Activated naive CD8-positive, alpha-beta T cell treated with anti-CD3 and anti-CD28 coated beads, Interleukin-2, amount 10 ng/mL, durations not matched to agents 7 days and 5 days (primary cell): ENCODE results near the gene S100A16. TPM values are rescaled to one million over a fixed set of nuclear protein-coding genes. Genes with fewer than 3 reads are reported as not detected.
A peak's percentile ranks its signal among the peaks of the same experiment; 100 is the strongest.
"Not testable (repeated sequence)": the region's sequence is repeated elsewhere in the genome, so short reads cannot be mapped to it uniquely, and the experiment has no call there.

Experiments
- ATAC-seq: fragments of 150-1000 bp; cut with Tn5 transposase; one replicate; pipeline ENCODE4 v1.10.0; 2021; ENCODE audit warnings: low read depth, moderate library complexity
- POLR2A ChIA-PET: fragments of 350-600 bp; sonication (Branson Sonifier 250); formaldehyde crosslinking; loops from one replicate; lab custom pipeline; 2021; ENCODE audit warnings: antibody characterized with exemption; lab: Charles Lee
- DNase-seq: peaks from one replicate; pipeline ENCODE4 v3.0.0; 2021
- H3K27ac Mint-ChIP-seq: one replicate; pipeline ENCODE4 v1.8.0; 2022; ENCODE audit warnings: mild to moderate bottlenecking, mixed read lengths
- H3K27me3 Mint-ChIP-seq: one replicate; pipeline ENCODE4 v1.8.0; 2022; ENCODE audit warnings: mild to moderate bottlenecking, moderate library complexity, mixed read lengths
- H3K36me3 Mint-ChIP-seq: one replicate; pipeline ENCODE4 v1.8.0; 2021; ENCODE audit warnings: mild to moderate bottlenecking, mixed read lengths
- H3K4me1 Mint-ChIP-seq: one replicate; pipeline ENCODE4 v1.8.0; 2021; ENCODE audit warnings: mixed read lengths
- H3K4me3 Mint-ChIP-seq: one replicate; pipeline ENCODE4 v1.8.0; 2022; ENCODE audit warnings: mild to moderate bottlenecking, moderate library complexity, mixed read lengths
- H3K9me3 Mint-ChIP-seq: one replicate; pipeline ENCODE4 v1.8.0; 2021; ENCODE audit warnings: mixed read lengths
- total RNA-seq, 2 experiments: library from RNA; stranded (reverse); gene quantifications; one replicate each; pipeline ENCODE4 v1.2.3, GENCODE V29; 2021

Gene S100A16
- total RNA-seq, 2 experiments from 2014 or later: not detected

DNA sequence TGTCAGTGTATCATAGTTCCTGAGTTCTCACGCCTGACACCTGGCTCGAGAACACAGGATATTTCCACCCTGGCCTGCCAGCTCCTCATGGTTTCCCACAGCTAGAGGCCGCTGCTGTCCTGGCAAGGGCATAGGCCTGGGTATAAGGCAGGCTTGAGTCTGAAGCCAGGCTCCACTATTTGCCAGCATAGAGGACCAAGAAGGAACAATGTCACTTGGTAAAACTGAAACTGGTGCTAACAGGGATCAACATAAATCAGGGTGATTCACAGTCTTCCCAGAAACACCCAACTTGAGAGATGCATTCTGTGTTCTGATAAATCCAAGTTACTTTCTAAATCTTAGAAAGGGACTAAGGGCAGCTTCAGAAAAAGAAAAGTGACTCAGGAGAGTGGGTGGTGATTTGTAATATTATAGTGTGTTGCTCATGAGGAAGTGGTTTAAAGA is 40.3 kb downstream of the S100A16 start:
- Mint-ChIP-seq H3K27ac (no peak overlapping the region), H3K36me3 (no peaks in the 10 kb centered on the region), H3K4me1 (peaks cover 27% of the 10 kb centered on the region), H3K27me3 (peaks cover 19% of the 10 kb centered on the region), H3K9me3 (no peaks in the 10 kb centered on the region), H3K4me3 (no peak overlapping the region)
- POLR2A ChIA-PET: interaction anchor here (0.6 to 2.0 kb wide), 11 partner anchors 26 to 418 kb away, joined by 3 to 8 read pairs (median 4); partner anchors contain the start of genes RAB13, RPS27, S100A16 and S100A6
- DNase-seq: peak; percentile 63
- peak; percentile 76 for ATAC-seq

DNA sequence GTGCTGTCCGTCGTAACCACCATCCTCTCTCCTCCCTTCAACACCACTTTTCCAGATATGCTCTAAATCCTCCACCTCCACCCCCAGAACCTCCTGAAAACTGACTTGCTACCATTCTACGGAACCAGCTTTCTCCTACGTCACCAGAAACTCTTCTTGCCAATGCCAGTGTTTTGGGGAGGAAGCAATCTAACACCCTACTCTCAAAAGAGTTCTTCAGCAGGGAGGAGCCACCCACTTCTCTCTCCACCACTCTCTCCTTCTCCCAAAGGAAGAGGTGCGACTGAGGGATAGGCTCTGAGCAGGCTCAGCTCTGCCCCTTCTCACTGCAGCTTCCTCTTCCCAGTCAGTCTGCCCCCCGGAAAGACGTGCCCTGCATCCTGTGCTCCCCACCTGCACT is 41.2 kb downstream of the S100A16 start:
- peak overlapping the region; percentile 48 for H3K27ac Mint-ChIP-seq
- peaks cover 11% of the 10 kb centered on the region for H3K27me3 Mint-ChIP-seq

DNA sequence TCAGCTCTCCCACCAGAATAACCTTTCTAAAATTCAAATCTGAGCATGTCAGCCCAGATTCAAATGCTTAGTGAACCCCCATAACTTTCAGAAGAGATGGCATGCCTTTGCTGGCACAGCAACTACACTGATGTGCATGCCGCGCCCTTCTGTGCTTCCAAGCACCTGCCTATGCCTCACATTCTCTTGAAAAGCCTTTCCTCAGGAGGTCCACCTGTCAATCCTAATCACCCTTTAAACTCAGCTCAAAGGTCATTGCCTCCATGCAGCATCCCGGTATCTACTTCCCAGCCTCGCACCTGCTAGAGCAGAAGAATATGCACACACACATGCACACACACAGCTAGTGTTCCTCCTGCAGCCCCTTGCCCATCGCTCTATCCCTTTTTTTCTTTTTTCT is 42.1 kb downstream of the S100A16 start:
- no peaks in the 10 kb centered on the region for H3K9me3 Mint-ChIP-seq
- H3K4me3 Mint-ChIP-seq: no peak overlapping the region
- POLR2A ChIA-PET: interaction anchor here (0.6 to 3.9 kb wide), 3 partner anchors 19 to 60 kb away, joined by 3 to 45 read pairs (median 4); partner anchors contain the start of gene S100A6
- H3K4me1 Mint-ChIP-seq: peaks cover 39% of the 10 kb centered on the region
- H3K36me3 Mint-ChIP-seq: no peaks in the 10 kb centered on the region
- H3K27ac Mint-ChIP-seq: no peak overlapping the region
- peaks cover 10% of the 10 kb centered on the region for H3K27me3 Mint-ChIP-seq
- DNase-seq (no peak), ATAC-seq (no peak)

More for the DNA sequence above, 41.2 kb downstream of the S100A16 start:
- H3K9me3 Mint-ChIP-seq: no peaks in the 10 kb centered on the region
- H3K4me3 Mint-ChIP-seq: no peak overlapping the region
- ATAC-seq: no peak
- POLR2A ChIA-PET: interaction anchor here (0.6 to 2.0 kb wide), 5 partner anchors 36 to 59 kb away, joined by 3 to 8 read pairs (median 4); partner anchors contain the start of genes S100A16 and S100A6
- no peak for DNase-seq
- peaks cover 33% of the 10 kb centered on the region for H3K4me1 Mint-ChIP-seq
- H3K36me3 Mint-ChIP-seq: no peaks in the 10 kb centered on the region

DNA sequence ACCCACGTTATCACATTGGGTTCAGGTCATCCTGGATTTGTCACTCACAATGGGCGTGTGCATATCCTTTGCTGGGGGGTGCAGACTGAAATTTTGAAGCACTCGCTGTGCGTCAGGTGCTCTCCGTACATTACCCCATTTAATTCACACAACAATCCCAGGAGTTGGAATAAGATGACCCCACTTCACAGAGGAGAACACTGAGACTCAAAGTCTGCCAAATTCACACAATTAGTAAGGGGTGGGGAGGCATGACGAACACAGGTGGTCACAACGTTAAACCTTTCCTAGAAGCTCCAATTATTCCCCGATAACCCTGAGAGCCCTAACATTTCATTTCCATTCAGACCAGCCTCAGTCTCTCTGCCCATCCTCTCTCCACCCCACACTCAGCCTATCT is 43.5 kb downstream of the S100A16 start:
- Mint-ChIP-seq H3K36me3 (no peaks in the 10 kb centered on the region), H3K27ac (no peak overlapping the region), H3K4me3 (no peak overlapping the region), H3K4me1 (peaks cover 41% of the 10 kb centered on the region), H3K9me3 (no peaks in the 10 kb centered on the region), H3K27me3 (peaks cover 10% of the 10 kb centered on the region)
- POLR2A ChIA-PET: interaction anchor here (3.9 kb wide), 1 partner anchor 36 kb away, joined by 45 read pairs; the partner anchor contains the start of gene S100A6
- DNase-seq: no peak
- ATAC-seq: no peak

GRCh38 chr1:153568367-153569099 is 44.4 kb downstream of the S100A16 start:
- DNase-seq (peak; percentile 82), ATAC-seq (peak; percentile 31)
- POLR2A ChIA-PET: interaction anchor here (0.9 to 3.9 kb wide), 3 partner anchors 24 to 66 kb away, joined by 3 to 45 read pairs (median 7); partner anchors contain the start of genes CHTOP, S100A4 and S100A6
- Mint-ChIP-seq H3K4me1 (peaks cover 41% of the 10 kb centered on the region), H3K27me3 (peaks cover 10% of the 10 kb centered on the region), H3K36me3 (no peaks in the 10 kb centered on the region), H3K4me3 (peak overlapping the region; percentile 75), H3K9me3 (no peaks in the 10 kb centered on the region), H3K27ac (peak overlapping the region; percentile 4)

DNA sequence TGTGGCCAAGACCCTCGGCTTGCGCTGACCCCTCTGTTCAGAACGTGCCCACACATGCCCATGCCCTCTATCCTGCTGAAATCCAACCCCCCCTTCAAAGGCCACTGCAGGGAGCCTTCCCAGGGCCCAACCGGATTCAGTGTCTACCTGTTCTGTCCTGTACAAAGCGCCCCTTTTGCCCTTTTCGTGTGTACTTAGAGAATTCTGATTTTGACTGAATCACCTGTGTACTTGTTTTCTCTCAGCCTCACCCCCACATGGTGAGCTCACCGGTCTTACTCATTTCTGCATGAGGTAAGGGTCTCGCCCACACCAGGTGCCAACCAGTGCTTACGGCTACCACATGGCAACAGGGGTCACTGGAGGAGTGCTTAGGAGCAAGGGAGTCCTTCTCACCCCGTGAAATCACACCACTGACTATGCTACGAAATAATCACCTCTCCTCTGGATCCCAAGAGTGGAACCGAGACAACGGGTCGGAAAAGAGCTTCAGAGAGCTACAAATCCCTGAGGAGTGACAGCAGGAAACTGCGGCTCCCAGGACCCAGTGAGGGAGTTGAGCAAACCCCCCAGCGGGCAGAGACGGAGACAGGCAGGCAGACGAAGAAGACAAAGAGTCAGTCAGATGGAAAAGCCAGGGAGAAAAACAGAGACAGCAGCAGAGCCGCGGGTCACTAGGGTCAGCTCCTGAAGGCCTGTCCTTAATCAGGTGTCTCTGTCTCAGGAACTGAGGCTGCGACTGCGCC is 45.1 kb downstream of the S100A16 start:
- Mint-ChIP-seq H3K27ac (peak overlapping the region; percentile 50), H3K4me1 (peaks cover 35% of the 10 kb centered on the region), H3K27me3 (peaks cover 10% of the 10 kb centered on the region), H3K36me3 (no peaks in the 10 kb centered on the region), H3K4me3 (no peak overlapping the region), H3K9me3 (no peaks in the 10 kb centered on the region)
- DNase-seq (no peak), ATAC-seq (no peak)
- POLR2A ChIA-PET: interaction anchor here (0.9 to 3.9 kb wide), 3 partner anchors 23 to 66 kb away, joined by 3 to 45 read pairs (median 7); partner anchors contain the start of genes CHTOP, S100A4 and S100A6

- DNase-seq (peak; percentile 68), ATAC-seq (peak; percentile 90)
- peaks cover 29% of the 10 kb centered on the region for H3K4me1 Mint-ChIP-seq
- H3K9me3 Mint-ChIP-seq: no peaks in the 10 kb centered on the region
- H3K27me3 Mint-ChIP-seq: peaks cover 10% of the 10 kb centered on the region
- no peaks in the 10 kb centered on the region for H3K36me3 Mint-ChIP-seq
- H3K27ac Mint-ChIP-seq: peak overlapping the region; percentile 92
- H3K4me3 Mint-ChIP-seq: peak overlapping the region; percentile 37
- POLR2A ChIA-PET: interaction anchor here (0.7 to 4.1 kb wide), 6 partner anchors 15 to 67 kb away, joined by 3 to 68 read pairs (median 8); partner anchors contain the start of genes CHTOP, S100A4, S100A5 and S100A6
Observed at GRCh38 chr1:153566414-153567371, 46.2 kb downstream of the S100A16 start.

GRCh38 chr1:153565529-153566374 is 47.2 kb downstream of the S100A16 start, which contains the start of gene S100A2:
Gene S100A2, minus strand, starts transcription at chr1:153565844. Its CDS starts 1,967 bp downstream, at chr1:153563877.
- POLR2A ChIA-PET: interaction anchor here (0.7 to 4.1 kb wide), 6 partner anchors 14 to 68 kb away, joined by 3 to 68 read pairs (median 8); partner anchors contain the start of genes CHTOP, S100A4, S100A5 and S100A6
- Mint-ChIP-seq H3K4me1 (peaks cover 23% of the 10 kb centered on the region), H3K9me3 (no peaks in the 10 kb centered on the region), H3K27ac (peak within 1 kb of the TSS; percentile 92), H3K36me3 (no peaks in the 10 kb centered on the region), H3K27me3 (peaks cover 5% of the 10 kb centered on the region), H3K4me3 (peak within 1 kb of the TSS; percentile 37)
- DNase-seq: no peak
- ATAC-seq: peak; percentile 6

DNA sequence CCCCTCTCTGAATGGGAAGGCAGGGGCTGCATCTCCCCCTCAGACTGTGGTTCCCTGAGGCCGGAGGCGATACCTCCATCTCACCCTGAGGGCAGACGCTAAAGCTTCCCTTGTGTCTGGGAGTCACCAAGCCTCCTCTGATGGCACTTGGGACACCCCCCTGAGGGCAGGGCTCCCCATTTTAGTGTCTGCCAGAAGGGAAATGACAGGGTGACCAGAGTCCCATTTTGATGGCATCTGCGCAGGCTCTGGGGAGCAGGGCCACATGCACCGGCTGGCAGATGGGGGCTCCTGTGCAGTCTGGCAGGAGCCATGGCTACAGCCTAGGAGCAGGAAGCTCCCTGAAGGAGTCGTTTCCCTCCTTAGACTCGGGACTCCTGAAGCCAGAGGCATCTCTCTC is 48.9 kb downstream of the S100A16 start:
- H3K36me3 Mint-ChIP-seq: no peaks in the 10 kb centered on the region
- ATAC-seq (no peak), DNase-seq (no peak)
- no peak overlapping the region for H3K4me3 Mint-ChIP-seq
- POLR2A ChIA-PET: interaction anchor here (1.2 to 4.1 kb wide), 3 partner anchors 18 to 30 kb away, joined by 3 to 68 read pairs (median 5); partner anchors contain the start of gene S100A6
- no peaks in the 10 kb centered on the region for H3K9me3 Mint-ChIP-seq
- peaks cover 23% of the 10 kb centered on the region for H3K4me1 Mint-ChIP-seq
- H3K27ac Mint-ChIP-seq: no peak overlapping the region
- no peaks in the 10 kb centered on the region for H3K27me3 Mint-ChIP-seq

DNA sequence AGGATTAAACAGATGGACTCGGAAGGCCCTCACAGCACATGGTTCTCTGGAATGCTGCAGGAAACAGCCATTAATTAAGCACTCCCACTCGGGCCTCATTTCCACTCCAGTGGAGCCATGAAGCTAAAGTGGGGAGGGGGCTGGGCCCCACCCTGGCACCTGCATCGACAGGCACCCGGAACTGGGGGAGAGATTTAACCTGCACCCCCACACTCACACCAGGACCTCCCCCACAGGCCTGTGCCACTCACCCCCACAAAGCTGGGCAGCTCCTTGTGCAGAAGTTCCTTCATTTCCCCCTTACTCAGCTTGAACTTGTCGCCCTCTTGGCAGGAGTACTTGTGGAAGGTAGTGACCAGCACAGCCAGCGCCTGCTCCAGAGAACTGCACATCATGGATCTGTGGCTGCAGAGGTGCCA is 49.4 kb downstream of the S100A16 start:
- H3K36me3 Mint-ChIP-seq: no peaks in the 10 kb centered on the region
- H3K4me3 Mint-ChIP-seq: no peak overlapping the region
- peaks cover 21% of the 10 kb centered on the region for H3K4me1 Mint-ChIP-seq
- H3K9me3 Mint-ChIP-seq: no peaks in the 10 kb centered on the region
- H3K27me3 Mint-ChIP-seq: no peaks in the 10 kb centered on the region
- ATAC-seq (no peak), DNase-seq (no peak)
- POLR2A ChIA-PET: interaction anchor here (1.7 to 4.1 kb wide), 2 partner anchors 19 to 29 kb away, joined by 5 to 68 read pairs; partner anchors contain the start of gene S100A6
- H3K27ac Mint-ChIP-seq: no peak overlapping the region

DNA sequence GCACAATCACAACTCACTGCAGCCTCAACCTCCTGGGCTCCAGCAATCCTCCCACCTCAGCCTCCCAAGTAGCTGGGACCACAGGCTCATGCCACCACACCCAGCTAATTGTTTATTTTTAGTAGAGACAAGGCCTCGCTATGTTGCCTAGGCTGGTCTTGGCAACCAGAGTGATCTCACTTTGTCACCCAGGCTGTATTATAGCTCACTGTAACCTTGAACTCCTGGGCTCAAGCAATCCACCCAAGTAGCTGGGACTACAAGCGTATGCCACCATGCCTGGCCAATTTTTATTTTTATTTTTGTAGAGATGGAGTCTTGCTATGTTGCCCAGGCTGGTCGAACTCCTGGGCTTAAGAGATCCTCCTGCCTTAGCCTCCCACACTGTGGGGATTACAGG is 50.9 kb downstream of the S100A16 start:
- not testable (repeated sequence) for H3K27me3 Mint-ChIP-seq, H3K4me3 Mint-ChIP-seq, DNase-seq, H3K9me3 Mint-ChIP-seq, ATAC-seq, H3K36me3 Mint-ChIP-seq, H3K27ac Mint-ChIP-seq
- POLR2A ChIA-PET: interaction anchor here (1.2 to 1.8 kb wide), 2 partner anchors 16 to 21 kb away, joined by 4 to 5 read pairs; partner anchors contain the start of genes S100A4 and S100A5
- peaks cover 11% of the 10 kb centered on the region for H3K4me1 Mint-ChIP-seq
